Adrenal gland (tissue), 5 donors: ENCODE results near the gene LSM14B.

ENCODE experiments used
- CTCF ChIP-seq, 6 experiments: fragments of 450-650 bp in 4 of 6; fragments of 200-600 bp in 2 of 6; sonication (generic) in 1 of 6; IDR thresholded peaks; 1 replicate in 5 of 6; 2 replicates in 1 of 6; pipeline versions ENCODE4 v1.5.1 to v1.8.0; 2016 to 2021; ENCODE audit warnings: antibody characterized with exemption in 6 of 6, mild to moderate bottlenecking in 2 of 6, moderate library complexity in 1 of 6
- POLR2A ChIP-seq, 2 donors: fragments of 450-650 bp; IDR thresholded peaks; one replicate each; pipeline ENCODE4 v1.6.1; 2017; ENCODE audit warnings: antibody characterized with exemption in 2 of 2, mild to moderate bottlenecking in 2 of 2, moderate library complexity in 1 of 2
- donor health status: DM: no; HTN: no; CAD: no.

GRCh38 chr20:62116558-62117361 lies 5.5 kb upstream of the LSM14B start:
- no peak for TF ChIP-seq CTCF (IDR thresholded peaks at IDR 0.05)
- TF ChIP-seq POLR2A (IDR thresholded peaks at IDR 0.05) = no peak
